Calu3 (cell line): ENCODE data around the gene ZDHHC24. TPM values are rescaled to one million over a fixed set of nuclear protein-coding genes. Genes with fewer than 3 reads are reported as not detected.
"Not testable (repeated sequence)": the region's sequence is repeated elsewhere in the genome, so short reads cannot be mapped to it uniquely, and the experiment has no call there.

ENCODE experiments used
- BruUV-seq: library from RNA; stranded (reverse); fragments of 400-500 nt; replicated peaks from 2 replicates; lab custom pipeline; 2021; lab: Mats Ljungman, UMichigan
- CTCF ChIA-PET: fragments of 300-600 bp; sonication (Branson Sonifier 250); formaldehyde crosslinking; loops from one replicate; lab custom pipeline; 2022; ENCODE audit warnings: antibody characterized with exemption; lab: Charles Lee
- DNase-seq: peaks from one replicate; pipeline ENCODE4 v3.0.0; 2022
- H3K27ac Mint-ChIP-seq: one replicate; pipeline ENCODE4 v1.8.0; 2022; ENCODE audit warnings: mixed read lengths; ENCODE audit not compliant: unreplicated experiment
- H3K27me3 Mint-ChIP-seq: one replicate; pipeline ENCODE4 v1.8.0; 2022; ENCODE audit warnings: mixed read lengths; ENCODE audit not compliant: unreplicated experiment
- H3K36me3 Mint-ChIP-seq: one replicate; pipeline ENCODE4 v1.8.0; 2022; ENCODE audit warnings: mild to moderate bottlenecking, moderate library complexity, mixed read lengths; ENCODE audit not compliant: insufficient read depth, unreplicated experiment
- H3K4me1 Mint-ChIP-seq: one replicate; pipeline ENCODE4 v1.8.0; 2022; ENCODE audit warnings: mild to moderate bottlenecking, low read depth, mixed read lengths; ENCODE audit not compliant: unreplicated experiment
- H3K4me3 Mint-ChIP-seq: one replicate; pipeline ENCODE4 v1.8.0; 2022; ENCODE audit warnings: mild to moderate bottlenecking, low read depth, moderate library complexity, mixed read lengths; ENCODE audit not compliant: unreplicated experiment
- H3K9me3 Mint-ChIP-seq: one replicate; pipeline ENCODE4 v1.8.0; 2022; ENCODE audit warnings: low read depth, mixed read lengths; ENCODE audit not compliant: unreplicated experiment
- intact Hi-C: fragments of 100-400 bp; cut with micrococcal nuclease; formaldehyde crosslinking; loops from one replicate; pipeline ENCODE4 v1.10.0; 2022; ENCODE audit not compliant: unreplicated experiment
- total RNA-seq: library from RNA; stranded (reverse); gene quantifications from 2 replicates; pipeline ENCODE4 v1.2.3, GENCODE V29; 2022
- TF ChIP-seq, protein P1 (sequence below): fragments of 200-600 bp; IDR thresholded peaks from one replicate; pipeline ENCODE4 v1.8.0; 2022; ENCODE audit warnings: antibody characterized with exemption; ENCODE audit not compliant: unreplicated experiment

Gene ZDHHC24
- total RNA-seq, 1 experiment from 2014 or later = 15.1 TPM

GRCh38 chr11:66586136-66586535 is 40.3 kb upstream of the ZDHHC24 start:
- Mint-ChIP-seq H3K4me3 (no peak overlapping the region), H3K36me3 (peaks cover 3% of the 10 kb centered on the region), H3K9me3 (peaks cover 7% of the 10 kb centered on the region), H3K27ac (no peak overlapping the region), H3K27me3 (no peaks in the 10 kb centered on the region), H3K4me1 (no peaks in the 10 kb centered on the region)
- DNase-seq = no peak
- no TSS peak for BruUV-seq
- intact Hi-C loops = no loop called here
- TF ChIP-seq, protein P1, sequence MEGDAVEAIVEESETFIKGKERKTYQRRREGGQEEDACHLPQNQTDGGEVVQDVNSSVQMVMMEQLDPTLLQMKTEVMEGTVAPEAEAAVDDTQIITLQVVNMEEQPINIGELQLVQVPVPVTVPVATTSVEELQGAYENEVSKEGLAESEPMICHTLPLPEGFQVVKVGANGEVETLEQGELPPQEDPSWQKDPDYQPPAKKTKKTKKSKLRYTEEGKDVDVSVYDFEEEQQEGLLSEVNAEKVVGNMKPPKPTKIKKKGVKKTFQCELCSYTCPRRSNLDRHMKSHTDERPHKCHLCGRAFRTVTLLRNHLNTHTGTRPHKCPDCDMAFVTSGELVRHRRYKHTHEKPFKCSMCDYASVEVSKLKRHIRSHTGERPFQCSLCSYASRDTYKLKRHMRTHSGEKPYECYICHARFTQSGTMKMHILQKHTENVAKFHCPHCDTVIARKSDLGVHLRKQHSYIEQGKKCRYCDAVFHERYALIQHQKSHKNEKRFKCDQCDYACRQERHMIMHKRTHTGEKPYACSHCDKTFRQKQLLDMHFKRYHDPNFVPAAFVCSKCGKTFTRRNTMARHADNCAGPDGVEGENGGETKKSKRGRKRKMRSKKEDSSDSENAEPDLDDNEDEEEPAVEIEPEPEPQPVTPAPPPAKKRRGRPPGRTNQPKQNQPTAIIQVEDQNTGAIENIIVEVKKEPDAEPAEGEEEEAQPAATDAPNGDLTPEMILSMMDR = no peak
- CTCF ChIA-PET = interaction anchor here (0.6 kb wide), 1 partner anchor 232 kb away, joined by 3 read pairs; no protein-coding TSS in a partner anchor

DNA sequence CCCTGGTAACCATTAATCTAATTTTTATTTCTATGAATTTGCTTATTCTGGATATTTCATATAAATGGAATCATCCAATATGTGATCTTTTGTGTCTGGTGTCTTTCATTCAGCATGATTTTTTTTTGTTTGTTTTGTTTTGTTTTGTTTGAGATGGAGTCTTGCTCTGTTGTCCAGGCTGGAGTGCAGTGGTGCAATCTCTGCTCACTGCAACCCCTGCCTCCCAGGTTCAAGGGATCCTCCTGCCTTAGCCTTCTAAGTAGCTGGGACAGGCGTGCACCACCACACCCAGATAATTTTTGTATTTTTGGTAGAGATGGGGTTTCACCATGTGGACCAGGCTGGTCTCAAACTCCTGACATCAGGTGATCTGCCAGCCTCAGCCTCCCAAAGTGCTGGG is 39.6 kb upstream of the ZDHHC24 start:
- H3K4me3 Mint-ChIP-seq, H3K4me1 Mint-ChIP-seq, H3K27ac Mint-ChIP-seq, CTCF ChIA-PET, BruUV-seq, intact Hi-C loops, DNase-seq, H3K36me3 Mint-ChIP-seq, H3K9me3 Mint-ChIP-seq, H3K27me3 Mint-ChIP-seq: not testable (repeated sequence)

DNA sequence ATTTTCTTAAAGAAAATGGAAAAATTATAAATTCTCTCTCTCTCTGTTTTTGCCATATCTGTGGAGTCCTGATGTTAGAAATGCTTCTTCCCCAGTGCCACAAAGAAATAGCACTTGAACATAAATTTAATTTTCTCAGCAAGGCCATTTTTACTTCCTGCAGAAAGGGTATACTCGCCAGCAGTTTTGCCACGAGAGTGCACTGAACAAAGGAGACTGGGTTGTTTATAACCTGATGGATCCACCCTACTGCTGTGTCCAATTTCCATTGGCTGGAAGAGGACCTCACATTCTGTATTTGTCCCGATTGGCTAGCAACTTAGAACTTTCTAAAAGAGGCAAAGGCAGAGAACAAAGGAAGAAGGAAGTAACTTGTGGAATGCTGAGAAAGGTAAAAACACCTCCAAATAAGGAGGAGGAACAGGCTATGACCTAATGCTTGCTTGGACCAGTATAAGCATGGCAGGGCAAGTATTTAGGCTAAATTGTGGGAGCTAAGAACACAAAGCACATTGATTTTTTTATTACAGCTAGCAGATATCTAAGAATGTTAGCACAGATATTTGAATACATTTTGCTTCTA is 36.8 kb upstream of the ZDHHC24 start:
- H3K4me3 Mint-ChIP-seq, BruUV-seq, H3K27ac Mint-ChIP-seq, H3K9me3 Mint-ChIP-seq, intact Hi-C loops, H3K36me3 Mint-ChIP-seq, DNase-seq, H3K4me1 Mint-ChIP-seq: not testable (repeated sequence)
- CTCF ChIA-PET = interaction anchor here (0.7 kb wide), 1 partner anchor 11 kb away, joined by 5 read pairs; no protein-coding TSS in a partner anchor
- peaks cover 24% of the 10 kb centered on the region for H3K27me3 Mint-ChIP-seq

DNA sequence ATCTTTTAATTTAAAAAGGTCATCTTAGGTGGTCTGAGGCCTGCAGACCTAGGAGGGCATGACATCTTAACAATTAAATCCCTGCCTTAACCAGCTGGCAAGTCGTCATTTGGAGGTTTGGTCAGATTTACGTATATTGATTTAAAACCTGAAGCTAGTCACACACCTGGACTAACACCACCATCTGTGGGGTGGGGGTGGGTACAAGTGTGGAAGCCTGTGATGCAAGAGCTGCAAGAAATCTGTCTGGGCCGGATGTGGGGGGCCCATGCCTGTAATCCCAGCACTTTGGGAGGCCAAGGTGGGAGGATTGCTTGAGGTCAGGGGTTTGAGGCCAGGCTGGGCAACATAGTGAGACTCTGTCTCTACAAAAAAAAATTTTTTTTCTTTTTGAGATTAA is 35.4 kb upstream of the ZDHHC24 start:
- Mint-ChIP-seq H3K4me3 (no peak overlapping the region), H3K4me1 (no peaks in the 10 kb centered on the region), H3K36me3 (no peaks in the 10 kb centered on the region), H3K27me3 (peaks cover 32% of the 10 kb centered on the region), H3K9me3 (peaks cover 7% of the 10 kb centered on the region), H3K27ac (no peak overlapping the region)
- DNase-seq = no peak
- no TSS peak for BruUV-seq
- intact Hi-C loops = no loop called here
- TF ChIP-seq, protein P1 = no peak
- CTCF ChIA-PET = no interaction called here

DNA sequence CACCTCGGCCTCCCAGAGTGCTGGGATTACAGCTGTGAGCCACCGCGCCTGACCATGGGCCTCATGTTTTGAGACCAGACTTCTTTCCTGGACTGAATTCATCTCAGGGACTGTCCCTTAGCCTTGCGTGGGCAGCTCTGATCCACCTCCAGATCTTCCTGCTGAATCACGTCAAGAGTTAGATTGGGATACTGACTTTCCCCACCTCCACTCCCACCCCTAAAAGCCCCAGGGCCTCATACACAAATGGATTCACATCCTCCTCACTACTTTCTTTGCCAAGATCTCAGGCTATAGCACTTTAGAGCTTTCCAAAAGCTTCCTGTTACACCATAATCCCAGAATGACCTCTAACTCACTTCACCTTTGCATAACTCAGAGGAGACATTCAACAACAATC is 35.0 kb upstream of the ZDHHC24 start:
- Mint-ChIP-seq H3K36me3 (no peaks in the 10 kb centered on the region), H3K27ac (no peak overlapping the region), H3K4me3 (no peak overlapping the region), H3K4me1 (no peaks in the 10 kb centered on the region), H3K9me3 (peaks cover 7% of the 10 kb centered on the region), H3K27me3 (peaks cover 37% of the 10 kb centered on the region)
- no TSS peak for BruUV-seq
- intact Hi-C loops = no loop called here
- CTCF ChIA-PET = interaction anchor here (0.5 kb wide), 1 partner anchor 102 kb away, joined by 4 read pairs; no protein-coding TSS in a partner anchor
- DNase-seq = no peak
- TF ChIP-seq, protein P1 = no peak
